Cerebellar cortex (tissue), 1 donor: Measurements from ENCODE around the gene USP43.

Experiments used
- DNase-seq: peaks from one replicate; pipeline ENCODE4 v3.0.0-alpha.2; 2015; ENCODE audit warnings: low spot score

The USP43 gene

DNA sequence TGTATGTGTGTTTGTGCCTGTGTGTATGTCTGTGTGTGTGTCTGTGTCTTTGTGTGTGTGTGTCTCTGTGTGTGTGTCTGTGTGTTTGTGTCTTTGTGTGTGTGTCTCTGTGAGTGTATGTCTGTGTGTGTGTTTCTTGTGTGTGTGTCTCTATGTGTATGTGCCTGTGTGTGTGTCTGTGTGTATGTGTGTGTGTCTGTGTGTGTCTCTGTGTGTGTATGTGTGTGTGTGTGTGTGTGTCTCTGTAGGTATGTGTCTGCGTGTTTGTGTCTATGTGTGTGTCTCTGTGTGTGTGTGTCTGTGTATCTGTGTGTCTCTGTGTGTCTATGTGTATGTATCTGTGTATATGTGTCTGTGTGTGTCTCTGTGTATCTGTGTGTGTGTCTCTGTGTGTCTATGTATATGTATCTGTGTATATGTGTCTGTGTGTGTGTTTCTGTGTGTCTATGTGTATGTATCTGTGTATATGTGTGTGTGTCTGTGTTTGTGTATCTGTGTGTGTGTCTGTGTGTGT lies 70.2 kb downstream of the USP43 start:
- no peak for DNase-seq

DNA sequence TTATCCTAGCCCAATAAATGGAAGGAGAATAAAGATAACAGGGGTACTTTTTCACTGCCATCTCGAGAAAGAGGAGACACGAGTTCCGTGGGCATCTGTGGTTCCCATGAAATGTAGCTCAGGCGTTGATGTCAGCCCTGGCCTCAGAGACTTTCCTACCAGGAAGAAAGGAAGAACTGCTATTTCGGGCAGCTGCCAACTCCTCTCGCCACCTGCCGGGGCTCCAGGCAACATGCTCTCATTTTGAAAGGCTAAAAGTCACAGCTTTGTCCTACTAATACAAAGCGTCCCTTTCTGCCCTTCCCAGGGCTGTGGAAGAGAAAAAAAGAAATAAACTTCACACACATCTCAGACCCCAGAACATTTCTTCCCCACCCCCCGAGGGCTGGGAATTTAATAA lies 80.3 kb downstream of the USP43 start:
- DNase-seq = peak; percentile 88

- peak; percentile 17 for DNase-seq
Measured at GRCh38 chr17:9726291-9726690, 81.0 kb downstream of the USP43 start.

GRCh38 chr17:9728005-9728404 lies 82.7 kb downstream of the USP43 start:
- no peak for DNase-seq

GRCh38 chr17:9728564-9728963 lies 83.2 kb downstream of the USP43 start:
- no peak for DNase-seq

DNA sequence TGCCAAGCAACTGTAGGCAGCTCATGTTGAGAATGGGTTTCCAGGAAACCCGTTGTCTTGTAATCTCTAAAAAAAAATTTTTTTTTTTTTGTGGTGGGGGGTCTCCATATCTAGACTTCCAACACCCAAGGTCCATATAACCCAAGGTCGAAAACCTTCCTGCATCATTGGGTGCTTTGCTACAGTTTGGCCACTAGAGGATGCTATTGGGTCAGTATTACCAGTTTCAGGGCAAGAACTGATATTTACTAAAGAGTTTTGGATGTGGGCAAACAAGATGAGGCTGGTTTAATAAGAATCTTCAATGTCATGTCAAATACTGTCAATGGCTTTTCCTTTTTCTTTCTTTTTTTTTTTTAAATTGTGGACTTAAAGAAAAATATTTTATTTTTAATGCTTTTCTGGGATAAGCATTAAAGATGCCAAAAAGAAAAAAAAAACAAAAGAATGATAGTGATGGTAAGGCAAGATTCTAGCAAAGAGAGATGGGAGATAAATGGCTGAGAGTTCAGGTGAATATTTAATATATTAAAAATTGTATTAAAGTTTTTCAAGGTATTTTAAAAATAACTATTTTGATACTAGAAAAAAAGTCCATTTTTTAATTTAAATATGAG lies 83.8 kb downstream of the USP43 start:
- peak; percentile 71 for DNase-seq

- DNase-seq = no peak
Measured at GRCh38 chr17:9729735-9730420, 84.6 kb downstream of the USP43 start.

GRCh38 chr17:9750524-9750923 lies 105.2 kb downstream of the USP43 start:
- DNase-seq = no peak

DNA sequence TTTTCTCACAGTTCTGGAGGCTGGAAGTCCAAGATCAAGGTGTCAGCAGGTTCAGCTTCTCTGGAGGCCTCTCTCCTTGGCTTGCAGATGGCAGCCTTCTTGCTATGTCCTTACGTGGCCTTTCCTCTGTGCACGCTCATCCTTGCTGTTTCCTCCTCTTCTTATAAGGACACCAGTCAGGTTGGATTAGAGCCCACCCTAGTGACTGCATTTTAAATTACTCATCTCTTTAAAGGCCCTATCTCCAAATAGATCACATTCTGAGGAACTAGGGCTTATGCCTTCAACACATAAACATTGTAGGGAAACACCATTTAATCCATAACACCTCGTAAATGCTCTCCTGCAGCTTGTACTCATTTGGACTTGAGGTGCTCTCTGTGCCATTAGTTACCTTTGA lies 109.8 kb downstream of the USP43 start:
- no peak for DNase-seq

- no peak for DNase-seq
Measured at GRCh38 chr17:9760266-9760665, 114.9 kb downstream of the USP43 start.

DNA sequence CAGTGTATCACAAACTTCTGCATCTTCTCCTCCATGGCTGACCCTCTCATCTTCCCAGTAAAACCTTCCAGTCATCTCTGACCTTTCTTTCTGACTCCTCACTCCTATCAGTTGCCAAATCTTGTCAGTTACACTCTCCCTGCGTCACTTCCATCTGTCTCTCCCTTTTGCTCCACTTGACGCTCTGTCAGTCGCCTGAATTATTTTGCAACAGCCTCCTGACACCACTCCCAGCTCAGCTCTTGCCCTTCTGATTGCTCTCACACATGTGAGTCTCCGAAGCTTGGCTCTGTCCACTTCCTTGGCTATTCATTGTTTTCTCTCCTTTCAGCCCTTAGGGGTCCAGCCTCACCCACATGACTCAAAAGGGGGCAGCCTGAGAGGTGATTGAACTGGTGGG lies 118.3 kb downstream of the USP43 start:
- peak; percentile 27 for DNase-seq

DNA sequence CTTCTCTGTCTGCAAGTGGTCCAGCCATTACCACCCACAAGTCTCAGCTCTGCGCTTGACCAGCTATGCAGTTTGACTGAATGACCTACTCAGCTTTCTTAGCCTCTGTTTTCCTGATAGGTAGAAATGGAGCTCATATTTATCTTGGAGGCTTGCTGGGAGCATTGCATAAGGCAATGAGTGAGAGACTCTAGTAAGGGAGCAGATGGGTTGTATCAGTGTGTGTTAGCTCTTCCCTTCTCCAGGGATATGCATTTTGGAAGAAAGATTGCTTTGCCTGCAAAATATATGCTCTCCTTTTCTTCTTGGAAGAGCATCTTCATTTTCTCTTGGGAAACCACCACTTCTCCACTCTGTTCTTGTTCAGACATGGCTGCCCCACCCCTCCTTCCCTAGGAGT lies 120.0 kb downstream of the USP43 start:
- DNase-seq = no peak

DNA sequence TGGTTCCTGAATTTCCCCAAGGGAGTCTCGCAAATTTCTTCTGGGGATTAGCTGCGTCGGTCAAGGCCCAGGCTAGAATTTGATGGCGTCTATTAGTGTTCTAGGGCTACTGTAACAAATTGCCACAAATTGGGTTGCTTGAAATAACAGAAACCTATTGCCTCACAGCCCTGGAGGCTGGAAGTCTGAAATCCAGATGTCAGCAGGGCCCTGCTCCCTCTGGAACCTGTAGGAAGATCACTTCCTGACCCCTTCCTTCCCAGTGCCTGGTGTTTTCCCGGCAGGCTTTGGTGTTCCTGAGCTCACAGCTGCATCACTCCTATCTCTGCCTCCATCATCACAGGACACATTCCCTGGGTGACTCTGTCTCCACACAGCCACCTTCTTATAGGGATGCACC lies 121.7 kb downstream of the USP43 start:
- DNase-seq = no peak

GRCh38 chr17:9767432-9767991 lies 122.2 kb downstream of the USP43 start:
- DNase-seq = no peak

DNA sequence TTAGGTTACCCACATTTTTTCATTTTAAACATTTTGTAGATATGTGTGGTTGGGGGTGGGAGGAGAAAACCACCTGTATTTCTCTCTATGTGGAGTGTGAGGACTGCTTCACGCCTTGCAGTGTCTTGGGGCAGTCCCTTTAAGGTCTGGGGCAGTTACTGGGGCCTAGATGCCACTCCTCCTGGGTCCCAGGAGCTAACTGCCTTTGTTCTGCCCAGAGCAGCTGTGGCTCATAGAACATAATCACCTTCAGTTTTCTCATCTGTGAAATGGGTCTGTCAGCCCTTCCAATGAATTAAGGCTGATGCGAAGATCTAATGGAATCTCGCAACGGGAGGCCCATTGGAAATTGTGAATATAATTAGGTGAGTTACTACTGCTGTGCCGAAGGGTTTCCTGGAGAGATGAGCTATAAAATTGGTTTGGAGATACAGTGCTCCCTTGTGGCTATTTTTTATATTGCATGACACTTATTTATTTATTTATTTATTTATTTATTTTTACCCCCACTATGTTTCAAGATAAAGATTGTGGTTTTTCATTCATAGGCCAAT lies 123.1 kb downstream of the USP43 start:
- DNase-seq = peak; percentile 28

DNA sequence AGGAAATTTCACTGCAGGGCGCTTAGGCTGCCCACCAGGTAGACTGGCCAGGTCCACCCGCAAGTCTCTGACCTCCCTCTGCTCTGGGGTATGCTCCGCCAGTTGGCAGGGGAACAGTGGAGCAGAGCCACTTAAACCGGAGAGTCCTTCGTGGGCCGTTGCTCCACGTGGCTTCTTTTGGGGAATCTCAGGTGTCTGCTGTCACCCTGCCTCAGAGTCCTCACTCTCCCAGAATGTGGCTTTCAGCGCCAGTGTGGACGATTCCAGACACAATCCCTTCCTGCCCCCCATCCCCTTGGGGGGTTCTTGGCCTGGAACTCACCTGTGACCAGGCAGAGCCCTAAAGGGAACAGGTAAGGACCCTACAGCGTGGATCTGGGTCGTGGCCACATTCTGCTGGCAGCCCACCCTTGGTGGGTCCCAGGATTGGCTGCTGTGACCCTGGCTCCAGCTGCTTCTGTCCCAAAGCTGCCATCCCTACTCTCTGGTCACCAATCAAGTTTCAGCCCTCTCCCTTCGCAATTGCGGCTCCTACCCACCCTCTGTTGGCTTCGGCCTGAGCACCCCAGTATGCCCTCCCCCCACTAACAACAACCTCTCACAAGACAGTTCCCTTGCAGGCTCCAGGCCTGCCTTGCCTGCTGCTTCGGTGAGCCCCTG lies 123.8 kb downstream of the USP43 start:
- DNase-seq = no peak

- no peak for DNase-seq
Measured at GRCh38 chr17:9771465-9771864, 126.1 kb downstream of the USP43 start.

DNA sequence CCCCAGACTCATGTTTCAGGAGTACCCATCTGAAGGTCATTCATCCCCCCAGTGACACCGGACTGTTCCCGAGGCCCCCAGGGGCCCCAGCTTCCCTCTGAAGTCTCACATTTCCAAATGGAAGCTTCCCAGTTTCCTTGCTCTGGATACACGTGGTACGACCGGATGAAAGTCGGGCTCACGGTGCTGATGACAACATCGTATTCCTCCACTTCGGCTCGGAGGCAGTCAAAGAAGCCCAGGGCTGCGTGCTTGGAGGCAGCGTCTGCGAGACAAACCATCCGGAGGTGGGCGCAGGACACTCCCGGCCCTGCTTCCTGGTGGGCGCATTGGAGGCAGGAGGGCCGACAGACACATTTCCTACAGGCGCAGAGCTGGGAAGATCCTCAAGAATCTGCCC lies 127.3 kb downstream of the USP43 start:
- DNase-seq = no peak

GRCh38 chr17:9776911-9777310 lies 131.6 kb downstream of the USP43 start:
- no peak for DNase-seq
